MM.1S (cell line): Measurements from ENCODE around the gene HTRA3.
A peak's percentile ranks its signal among the peaks of the same experiment; 100 is the strongest.

Experiments
- DNase-seq: peaks from one replicate; pipeline ENCODE4 v3.0.0-alpha.2; 2015
- H2AFZ ChIP-seq: fragments of 300-600 bp; sonication (generic); 2 replicates; pipeline ENCODE4 v1.6.0; 2016; ENCODE audit warnings: antibody characterized with exemption, low read length
- H3F3A ChIP-seq: fragments of 300-600 bp; sonication (generic); 2 replicates; pipeline ENCODE4 v1.6.1; 2016; ENCODE audit warnings: mild to moderate bottlenecking, antibody characterized with exemption, low read length, moderate library complexity, mixed read lengths; ENCODE audit not compliant: insufficient read depth
- H3K27ac ChIP-seq: fragments of 300-600 bp; sonication (generic); 2 replicates; pipeline ENCODE4 v1.5.1; 2016; ENCODE audit warnings: mild to moderate bottlenecking, low read length
- H3K27me3 ChIP-seq: fragments of 300-600 bp; sonication (generic); replicated peaks from 2 replicates; pipeline ENCODE4 v1.6.0; 2016; ENCODE audit warnings: low read length; ENCODE audit not compliant: insufficient read depth
- H3K36me3 ChIP-seq: fragments of 300-600 bp; sonication (generic); replicated peaks from 2 replicates; pipeline ENCODE4 v1.6.1; 2016; ENCODE audit warnings: mild to moderate bottlenecking, low read length, mixed read lengths; ENCODE audit not compliant: insufficient read depth
- H3K4me1 ChIP-seq: fragments of 300-600 bp; sonication (generic); 2 replicates; pipeline ENCODE4 v1.6.1; 2016; ENCODE audit warnings: low read length, mixed read lengths
- H3K4me2 ChIP-seq: fragments of 300-600 bp; sonication (generic); 2 replicates; pipeline ENCODE4 v1.6.0; 2016; ENCODE audit warnings: low read depth, low read length
- H3K4me3 ChIP-seq: fragments of 300-600 bp; sonication (generic); 2 replicates; pipeline ENCODE4 v1.5.1; 2016; ENCODE audit warnings: low read length, mixed read lengths
- H3K79me2 ChIP-seq: fragments of 300-600 bp; sonication (generic); 2 replicates; pipeline ENCODE4 v1.6.1; 2016; ENCODE audit warnings: mixed run types, low read length, mixed read lengths
- H3K9ac ChIP-seq: fragments of 300-600 bp; sonication (generic); 2 replicates; pipeline ENCODE4 v1.6.1; 2016; ENCODE audit warnings: low read length, mixed read lengths
- H3K9me2 ChIP-seq: fragments of 300-600 bp; sonication (generic); replicated peaks from 2 replicates; pipeline ENCODE4 v1.6.1; 2016; ENCODE audit warnings: mild to moderate bottlenecking, low read length, mixed read lengths; ENCODE audit not compliant: insufficient read depth
- H3K9me3 ChIP-seq: fragments of 300-600 bp; sonication (generic); replicated peaks from 2 replicates; pipeline ENCODE4 v1.6.1; 2016; ENCODE audit warnings: mild to moderate bottlenecking, low read length, mixed read lengths; ENCODE audit not compliant: insufficient read depth
- H4K20me1 ChIP-seq: fragments of 300-600 bp; sonication (generic); 2 replicates; pipeline ENCODE4 v1.6.1; 2016; ENCODE audit warnings: mild to moderate bottlenecking, low read length, moderate library complexity, mixed read lengths; ENCODE audit not compliant: insufficient read depth
- EZH2 ChIP-seq: fragments of 300-600 bp; sonication (generic); optimal IDR thresholded peaks from 2 replicates; pipeline ENCODE3; 2017; ENCODE audit warnings: low read depth, mild to moderate bottlenecking, antibody characterized with exemption, low read length, mixed read lengths
- EZH2phosphoT487 ChIP-seq: fragments of 300-600 bp; sonication (generic); IDR thresholded peaks from 2 replicates; pipeline ENCODE4 v1.6.1; 2018; ENCODE audit warnings: antibody characterized with exemption, low read length
- TF ChIP-seq, protein P1 (sequence below): fragments of 300-600 bp; sonication (generic); IDR thresholded peaks from 2 replicates; pipeline ENCODE4 v1.5.1; 2016; ENCODE audit warnings: antibody characterized with exemption, low read length, mixed read lengths

HTRA3 gene

DNA sequence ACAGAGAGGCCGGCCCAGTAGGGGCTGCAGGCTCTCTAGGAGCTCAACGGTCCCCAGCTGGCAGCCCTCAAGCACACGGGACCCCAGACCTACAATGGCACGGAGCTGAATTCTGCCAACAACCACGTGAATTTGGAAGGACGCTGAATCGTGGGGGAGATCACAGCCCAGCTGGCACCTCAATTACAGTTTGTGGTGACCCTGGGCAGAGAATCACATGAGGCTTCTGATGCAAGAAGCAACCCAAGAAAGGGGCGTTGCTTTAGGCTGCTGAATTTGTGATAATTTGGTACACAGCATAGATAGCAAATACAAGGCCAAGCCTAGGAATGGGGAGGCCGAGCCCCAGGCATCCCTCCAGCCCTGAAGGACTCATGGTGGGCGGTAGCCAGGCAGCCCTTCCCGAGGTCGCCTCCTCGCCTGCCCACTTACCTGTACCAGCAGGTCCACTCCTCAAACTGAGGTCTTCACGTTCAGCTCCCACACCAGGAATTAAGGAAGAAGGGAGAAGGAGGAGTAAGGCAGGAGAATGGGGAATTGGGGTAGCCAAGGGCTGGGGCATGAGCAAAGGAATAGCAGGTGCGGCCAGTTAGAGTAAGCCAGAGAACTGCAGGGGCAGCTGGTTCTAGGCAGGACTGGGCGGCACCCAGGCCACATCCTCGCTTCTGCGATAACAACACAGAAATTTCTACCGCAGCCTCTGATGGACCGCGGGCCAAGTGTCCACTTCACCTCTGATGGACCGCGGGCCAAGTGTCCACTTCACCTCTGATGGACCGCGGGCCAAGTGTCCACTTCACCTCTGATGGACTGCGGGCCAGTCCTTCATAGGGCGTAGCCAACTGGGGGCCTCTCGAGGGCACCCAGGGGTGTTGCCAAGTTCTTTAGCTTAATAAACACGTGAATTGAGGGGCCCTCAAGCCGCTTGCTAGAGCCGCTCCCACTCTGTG lies 23.4 kb upstream of the HTRA3 start:
- Histone ChIP-seq H3K36me3 (no peaks in the 10 kb centered on the region), H3K4me2 (no peak overlapping the region), H3K9me2 (no peaks in the 10 kb centered on the region), H3K4me3 (no peak overlapping the region), H3F3A (no peaks in the 10 kb centered on the region), H2AFZ (no peak overlapping the region), H4K20me1 (no peaks in the 10 kb centered on the region), H3K4me1 (no peaks in the 10 kb centered on the region), H3K27ac (no peak overlapping the region), H3K27me3 (peaks cover 73% of the 10 kb centered on the region), H3K9ac (no peak overlapping the region), H3K9me3 (no peaks in the 10 kb centered on the region), H3K79me2 (no peaks in the 10 kb centered on the region)
- DNase-seq: no peak
- TF ChIP-seq, protein P1, sequence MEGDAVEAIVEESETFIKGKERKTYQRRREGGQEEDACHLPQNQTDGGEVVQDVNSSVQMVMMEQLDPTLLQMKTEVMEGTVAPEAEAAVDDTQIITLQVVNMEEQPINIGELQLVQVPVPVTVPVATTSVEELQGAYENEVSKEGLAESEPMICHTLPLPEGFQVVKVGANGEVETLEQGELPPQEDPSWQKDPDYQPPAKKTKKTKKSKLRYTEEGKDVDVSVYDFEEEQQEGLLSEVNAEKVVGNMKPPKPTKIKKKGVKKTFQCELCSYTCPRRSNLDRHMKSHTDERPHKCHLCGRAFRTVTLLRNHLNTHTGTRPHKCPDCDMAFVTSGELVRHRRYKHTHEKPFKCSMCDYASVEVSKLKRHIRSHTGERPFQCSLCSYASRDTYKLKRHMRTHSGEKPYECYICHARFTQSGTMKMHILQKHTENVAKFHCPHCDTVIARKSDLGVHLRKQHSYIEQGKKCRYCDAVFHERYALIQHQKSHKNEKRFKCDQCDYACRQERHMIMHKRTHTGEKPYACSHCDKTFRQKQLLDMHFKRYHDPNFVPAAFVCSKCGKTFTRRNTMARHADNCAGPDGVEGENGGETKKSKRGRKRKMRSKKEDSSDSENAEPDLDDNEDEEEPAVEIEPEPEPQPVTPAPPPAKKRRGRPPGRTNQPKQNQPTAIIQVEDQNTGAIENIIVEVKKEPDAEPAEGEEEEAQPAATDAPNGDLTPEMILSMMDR: no peak
- TF ChIP-seq EZH2phosphoT487 (no peak), EZH2 (no peak)

DNA sequence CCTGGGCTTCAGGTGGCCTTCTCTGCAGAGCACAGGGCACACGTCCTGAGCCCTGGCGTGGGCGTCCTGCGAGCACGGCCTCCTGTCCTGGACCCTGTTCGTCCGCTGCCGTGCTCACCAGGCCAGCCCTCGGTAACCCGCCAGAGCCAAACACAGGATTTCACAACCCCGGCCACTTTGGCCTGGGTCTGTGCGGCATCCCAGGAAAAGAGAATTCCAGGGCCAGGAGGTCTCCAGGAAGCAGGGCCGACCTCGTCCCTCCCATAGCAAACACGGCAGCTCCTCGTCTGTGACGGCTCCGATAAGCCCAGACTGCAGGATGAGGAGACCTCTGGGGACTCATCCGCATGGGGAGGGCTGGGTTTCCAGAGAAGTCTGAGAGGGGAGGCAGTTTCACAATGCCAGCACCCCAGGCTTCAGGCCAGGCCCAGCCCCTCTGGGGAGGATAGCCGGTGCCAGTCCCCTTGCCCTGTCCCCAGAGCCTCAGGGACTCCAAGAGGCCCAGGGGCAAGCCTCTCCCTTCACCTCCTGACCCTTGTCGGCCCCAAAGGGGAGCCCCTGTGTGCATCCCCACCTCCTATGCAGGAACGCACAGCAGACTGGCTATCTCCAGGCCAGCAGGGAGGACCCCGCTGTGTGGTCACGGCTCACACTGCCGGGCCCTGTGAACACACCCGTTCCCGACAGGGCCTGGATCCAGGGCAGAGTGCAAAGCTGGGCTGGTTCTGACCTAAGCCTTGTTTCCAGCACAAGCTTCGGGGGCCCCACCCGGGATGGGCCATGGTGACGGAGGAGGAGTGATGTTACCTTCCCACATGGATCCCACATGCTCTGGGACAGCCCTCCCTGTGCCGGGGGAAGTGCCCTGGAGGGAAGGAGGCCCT lies 22.3 kb upstream of the HTRA3 start:
- no peak for DNase-seq
- no peaks in the 10 kb centered on the region for H3K36me3 ChIP-seq
- no peak overlapping the region for H3K27ac ChIP-seq
- no peaks in the 10 kb centered on the region for H4K20me1 ChIP-seq
- H3K27me3 ChIP-seq: peaks cover 84% of the 10 kb centered on the region
- no peaks in the 10 kb centered on the region for H3K4me1 ChIP-seq
- H3K4me2 ChIP-seq: no peak overlapping the region
- no peaks in the 10 kb centered on the region for H3F3A ChIP-seq
- H3K4me3 ChIP-seq: no peak overlapping the region
- H3K9me3 ChIP-seq: no peaks in the 10 kb centered on the region
- H3K79me2 ChIP-seq: no peaks in the 10 kb centered on the region
- no peak overlapping the region for H3K9ac ChIP-seq
- H2AFZ ChIP-seq: no peak overlapping the region
- 0 out of 2 replicates have a peak, but pooled peaks have one; percentile 33 for TF ChIP-seq EZH2phosphoT487
- TF ChIP-seq EZH2: no peak
- TF ChIP-seq, protein P1: no peak
- no peaks in the 10 kb centered on the region for H3K9me2 ChIP-seq

DNA sequence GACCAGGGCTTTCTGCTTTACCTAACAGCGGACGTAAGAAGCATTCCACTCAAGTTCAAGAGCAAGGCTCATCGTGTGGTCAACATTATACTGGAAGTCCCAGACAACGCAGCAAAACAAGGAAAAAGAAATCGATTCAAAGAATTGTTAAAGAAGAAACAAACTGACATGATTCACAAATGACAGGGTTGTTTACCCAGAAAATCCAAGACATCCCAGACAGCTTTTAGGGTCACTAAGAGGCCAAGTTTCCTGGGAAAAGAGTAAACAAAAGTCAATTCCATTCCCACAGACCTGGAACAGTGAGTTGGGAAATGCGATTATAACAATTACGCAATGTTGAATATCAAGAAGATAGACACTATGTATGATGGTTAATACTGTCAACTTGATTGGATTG lies 21.5 kb upstream of the HTRA3 start:
- Histone ChIP-seq H2AFZ (no peak overlapping the region), H3K9me2 (no peaks in the 10 kb centered on the region), H3K4me3 (no peak overlapping the region), H4K20me1 (no peaks in the 10 kb centered on the region), H3K36me3 (no peaks in the 10 kb centered on the region), H3K9me3 (no peaks in the 10 kb centered on the region), H3K9ac (no peak overlapping the region), H3K79me2 (no peaks in the 10 kb centered on the region), H3F3A (no peaks in the 10 kb centered on the region), H3K4me1 (no peaks in the 10 kb centered on the region), H3K27me3 (peaks cover 87% of the 10 kb centered on the region), H3K27ac (no peak overlapping the region), H3K4me2 (no peak overlapping the region)
- DNase-seq: no peak
- TF ChIP-seq EZH2 (no peak), EZH2phosphoT487 (no peak)
- TF ChIP-seq, protein P1: no peak
